Ramos (cell line): ENCODE measurements around the gene MOK.

Experiments used
- in situ Hi-C: fragments of 300-500 bp; cut with MboI; formaldehyde crosslinking; loops from one replicate; pipeline ENCODE4 v1.14.3; 2022; ENCODE audit warnings: low sequenced_read_pairs; ENCODE audit not compliant: unreplicated experiment

MOK gene

GRCh38 chr14:102213470-102213869 is 91.5 kb downstream of the MOK start:
- in situ Hi-C loops = no loop called here

GRCh38 chr14:102212845-102213244 is 92.1 kb downstream of the MOK start:
- in situ Hi-C loops = no loop called here

GRCh38 chr14:102212356-102212755 is 92.6 kb downstream of the MOK start:
- in situ Hi-C loops = no loop called here

GRCh38 chr14:102211240-102211639 is 93.7 kb downstream of the MOK start:
- in situ Hi-C loops = no loop called here

GRCh38 chr14:102210421-102211042 is 94.4 kb downstream of the MOK start:
- in situ Hi-C loops = no loop called here

GRCh38 chr14:102209224-102209966 is 95.6 kb downstream of the MOK start:
- in situ Hi-C loops = no loop called here

GRCh38 chr14:102208741-102209140 is 96.2 kb downstream of the MOK start:
- in situ Hi-C loops = no loop called here

- in situ Hi-C loops = no loop called here
These were observed 97.1 kb downstream of the MOK start for GRCh38 chr14:102207831-102208365.

GRCh38 chr14:102206918-102207317 is 98.0 kb downstream of the MOK start:
- in situ Hi-C loops = no loop called here

GRCh38 chr14:102205560-102205959 is 99.4 kb downstream of the MOK start:
- in situ Hi-C loops = no loop called here

GRCh38 chr14:102203382-102203781 is 101.6 kb downstream of the MOK start:
- in situ Hi-C loops = no loop called here

- in situ Hi-C loops = no loop called here
These were observed 102.0 kb downstream of the MOK start for GRCh38 chr14:102202944-102203343.

GRCh38 chr14:102201776-102202175 is 103.2 kb downstream of the MOK start:
- in situ Hi-C loops = no loop called here

GRCh38 chr14:102201353-102201738 is 103.6 kb downstream of the MOK start:
- in situ Hi-C loops = no loop called here

GRCh38 chr14:102200690-102201352 is 104.1 kb downstream of the MOK start:
- in situ Hi-C loops = no loop called here

- in situ Hi-C loops = no loop called here
These were observed 107.6 kb downstream of the MOK start for GRCh38 chr14:102197317-102197853.

GRCh38 chr14:102196902-102197230 is 108.1 kb downstream of the MOK start:
- in situ Hi-C loops = no loop called here

GRCh38 chr14:102196039-102196901 is 108.7 kb downstream of the MOK start:
- in situ Hi-C loops = no loop called here

- in situ Hi-C loops = no loop called here
These were observed 109.5 kb downstream of the MOK start for GRCh38 chr14:102195446-102195845.

GRCh38 chr14:102194856-102195255 is 110.1 kb downstream of the MOK start:
- in situ Hi-C loops = no loop called here
